ENCODE data around the gene IL27RA. TPM values are rescaled to one million over a fixed set of nuclear protein-coding genes. Genes with fewer than 3 reads are reported as not detected.

The IL27RA gene
- total and polyA plus RNA-seq, 2 donors (not counting 1 experiment from before 2014, with no cell fraction given): 36.2 to 38.6 TPM

- Histone ChIP-seq H3K4me2 (replicated peaks; ENCODE audit: low read depth, low read length, poor library complexity, severe bottlenecking) (no peak overlapping the region), H3K4me3 (ENCODE audit: control extremely low read depth in 1 of 5, extremely low read depth in 1 of 5, insufficient read depth in 1 of 5, low read depth in 2 of 5, low read length in 4 of 5) (no peak overlapping the region), H3K36me3 (replicated peaks in 1 of 2; ENCODE audit: control extremely low read depth in 1 of 2, control insufficient read depth in 1 of 2, extremely low read depth in 1 of 2, insufficient read depth in 2 of 2, low read length in 1 of 2) (peaks cover 0 to 57% of the 10 kb centered on the region in 2 experiments), H4K20me1 (ENCODE audit: control insufficient read depth, insufficient read depth, low read length, poor library complexity, severe bottlenecking) (peaks cover 21% of the 10 kb centered on the region), H3K79me2 (ENCODE audit: control insufficient read depth, insufficient read depth, low read length) (peaks cover 93% of the 10 kb centered on the region), H3K9ac (ENCODE audit: low read length) (no peak overlapping the region), H3K9me3 (ENCODE audit: control extremely low read depth in 1 of 3, control insufficient read depth in 2 of 3, insufficient read depth in 1 of 3, low read length in 2 of 3) (peaks cover 0 to 3% (median 2%) of the 10 kb centered on the region in 3 donors), H3K27me3 (replicated peaks in 1 of 4; ENCODE audit: control extremely low read depth in 1 of 4, control insufficient read depth in 3 of 4, insufficient read depth in 4 of 4, low read length in 3 of 4) (no peaks in the 10 kb centered on the region), H2AFZ (ENCODE audit: insufficient read depth, low read depth, low read length, poor library complexity, severe bottlenecking) (no peak overlapping the region), H3K27ac (ENCODE audit: low read length in 2 of 2) (no peak overlapping the region), H3K4me1 (ENCODE audit: control insufficient read depth in 2 of 2, insufficient read depth in 2 of 2, low read length in 2 of 2) (no peaks in the 10 kb centered on the region)
- no peak for TF ChIP-seq EZH2 (IDR thresholded peaks at IDR 0.05; ENCODE audit: borderline replicate concordance, insufficient read depth, low read depth, low read length, poor library complexity, severe bottlenecking)
- TF ChIP-seq CTCF (IDR thresholded peaks at IDR 0.05): no peak
- Mint-ChIP-seq H3K9me3 (ENCODE audit: insufficient read depth) (no peaks in the 10 kb centered on the region), H3K27ac (no peak overlapping the region), H3K27me3 (no peaks in the 10 kb centered on the region), H3K4me3 (no peak overlapping the region), H3K4me1 (peaks cover 11% of the 10 kb centered on the region)
- intact Hi-C loops (cut with micrococcal nuclease): no loop called here
- CTCF ChIA-PET: interaction anchor here (2.0 kb wide), 1 partner anchor 9 kb away, joined by 8 read pairs; no protein-coding TSS in a partner anchor
- 96% methylated on average over 14 of the region's 22 CpGs for WGBS (ENCODE audit: insufficient coverage)
- POLR2A ChIA-PET: interaction anchor here (0.7 kb wide), 2 partner anchors 9 to 1770 kb away, joined by 3 to 5 read pairs; no protein-coding TSS in a partner anchor
- DNase-seq: no peak
- ATAC-seq (ENCODE audit: low read depth): no peak
Measured at GRCh38 chr19:13993590-13994300, 37.8 kb upstream of the IL27RA start.

GRCh38 chr19:13995017-13995728 is 36.4 kb upstream of the IL27RA start:
- Histone ChIP-seq H3K79me2 (ENCODE audit: control insufficient read depth, insufficient read depth, low read length) (peaks cover 94% of the 10 kb centered on the region), H3K4me3 (ENCODE audit: control extremely low read depth in 1 of 5, extremely low read depth in 1 of 5, insufficient read depth in 1 of 5, low read depth in 2 of 5, low read length in 4 of 5) (no peak overlapping the region), H3K27ac (ENCODE audit: low read length in 2 of 2) (no peak overlapping the region), H4K20me1 (ENCODE audit: control insufficient read depth, insufficient read depth, low read length, poor library complexity, severe bottlenecking) (peaks cover 21% of the 10 kb centered on the region), H3K9ac (ENCODE audit: low read length) (no peak overlapping the region), H2AFZ (ENCODE audit: insufficient read depth, low read depth, low read length, poor library complexity, severe bottlenecking) (no peak overlapping the region), H3K4me2 (replicated peaks; ENCODE audit: low read depth, low read length, poor library complexity, severe bottlenecking) (no peak overlapping the region), H3K4me1 (ENCODE audit: control insufficient read depth in 2 of 2, insufficient read depth in 2 of 2, low read length in 2 of 2) (peaks cover 1 to 3% of the 10 kb centered on the region in 2 donors), H3K9me3 (ENCODE audit: control extremely low read depth in 1 of 3, control insufficient read depth in 2 of 3, insufficient read depth in 1 of 3, low read length in 2 of 3) (peaks cover 0 to 6% (median 4%) of the 10 kb centered on the region in 3 donors), H3K27me3 (replicated peaks in 1 of 4; ENCODE audit: control extremely low read depth in 1 of 4, control insufficient read depth in 3 of 4, insufficient read depth in 4 of 4, low read length in 3 of 4) (no peaks in the 10 kb centered on the region), H3K36me3 (replicated peaks in 1 of 2; ENCODE audit: control extremely low read depth in 1 of 2, control insufficient read depth in 1 of 2, extremely low read depth in 1 of 2, insufficient read depth in 2 of 2, low read length in 1 of 2) (peaks cover 0 to 56% of the 10 kb centered on the region in 2 experiments)
- Mint-ChIP-seq H3K27me3 (no peaks in the 10 kb centered on the region), H3K9me3 (ENCODE audit: insufficient read depth) (no peaks in the 10 kb centered on the region), H3K4me1 (peaks cover 9% of the 10 kb centered on the region), H3K27ac (no peak overlapping the region), H3K4me3 (no peak overlapping the region)
- no peak for ATAC-seq (ENCODE audit: low read depth)
- no peak for TF ChIP-seq CTCF (IDR thresholded peaks at IDR 0.05)
- TF ChIP-seq EZH2 (IDR thresholded peaks at IDR 0.05; ENCODE audit: borderline replicate concordance, insufficient read depth, low read depth, low read length, poor library complexity, severe bottlenecking): no peak
- WGBS (ENCODE audit: insufficient coverage): 98% methylated on average over 10 of the region's 13 CpGs
- CTCF ChIA-PET: no interaction called here
- POLR2A ChIA-PET: no interaction called here
- no peak for DNase-seq
- intact Hi-C loops (cut with micrococcal nuclease): no loop called here
